Left renal cortex interstitium (tissue), 4 donors: ENCODE measurements around the gene DGKH. TPM values are rescaled to one million over a fixed set of nuclear protein-coding genes. Genes with fewer than 3 reads are reported as not detected.
"Not testable (repeated sequence)": the region's sequence is repeated elsewhere in the genome, so short reads cannot be mapped to it uniquely, and the experiment has no call there.

Source experiments
- DNase-seq, 4 donors: peaks; one replicate each; pipeline ENCODE4 v3.0.0-alpha.2; 2013; ENCODE audit warnings: low read depth in 4 of 4, low spot score in 2 of 4, missing footprints in 1 of 4
- polyA plus RNA-seq, 4 donors: library from polyadenylated mRNA; unstranded; fragments of 120-200 nt; gene quantifications; one replicate each; pipeline ENCODE4 v1.2.1, GENCODE V29; 2013; ENCODE audit not compliant: insufficient read length in 4 of 4

DGKH gene
- polyA plus RNA-seq, 4 donors: 4.2 to 11.4 (median 6.7) TPM

GRCh38 chr13:42218576-42218975 is 170.1 kb downstream of the DGKH start:
- DNase-seq: no peak

- no peak for DNase-seq
Observed at GRCh38 chr13:42219051-42219450, 170.6 kb downstream of the DGKH start.

- no peak for DNase-seq
Observed at GRCh38 chr13:42219876-42220275, 171.4 kb downstream of the DGKH start.

- no peak for DNase-seq
Observed at GRCh38 chr13:42221121-42221765, 172.8 kb downstream of the DGKH start.

- no peak for DNase-seq
Observed at GRCh38 chr13:42223681-42224080, 175.2 kb downstream of the DGKH start.

- no peak for DNase-seq
Observed at GRCh38 chr13:42225051-42225450, 176.6 kb downstream of the DGKH start.

- not testable (repeated sequence) for DNase-seq
Observed at GRCh38 chr13:42226759-42227158, 178.3 kb downstream of the DGKH start.

GRCh38 chr13:42228527-42228926 is 180.1 kb downstream of the DGKH start:
- no peak for DNase-seq

- no peak for DNase-seq
Observed at GRCh38 chr13:42229287-42229686, 180.8 kb downstream of the DGKH start.

- no peak for DNase-seq
Observed at GRCh38 chr13:42232671-42233070, 184.2 kb downstream of the DGKH start.

GRCh38 chr13:42233726-42234125 is 185.3 kb downstream of the DGKH start:
- no peak for DNase-seq

GRCh38 chr13:42239161-42239560 is 190.7 kb downstream of the DGKH start:
- DNase-seq: no peak

- DNase-seq: no peak
Observed at GRCh38 chr13:42239644-42240043, 191.2 kb downstream of the DGKH start.

- no peak for DNase-seq
Observed at GRCh38 chr13:42246541-42246940, 198.1 kb downstream of the DGKH start.

GRCh38 chr13:42247883-42248282 is 199.4 kb downstream of the DGKH start:
- DNase-seq: no peak

- DNase-seq: no peak
Observed at GRCh38 chr13:42255886-42256285, 207.4 kb downstream of the DGKH start.

GRCh38 chr13:42258747-42259146 is 210.3 kb downstream of the DGKH start:
- no peak for DNase-seq

- DNase-seq: no peak
Observed at GRCh38 chr13:42259515-42259914, 211.1 kb downstream of the DGKH start.

- DNase-seq: no peak
Observed at GRCh38 chr13:42260903-42261654, 212.6 kb downstream of the DGKH start.

GRCh38 chr13:42266473-42266872 is 218.0 kb downstream of the DGKH start:
- DNase-seq: peak in 2 of 4 donors; percentile 16 to 17

- DNase-seq: no peak
Observed at GRCh38 chr13:42270160-42270856, 221.9 kb downstream of the DGKH start.

- no peak for DNase-seq
Observed at GRCh38 chr13:42270857-42271215, 222.4 kb downstream of the DGKH start.
